Hepatocyte (in vitro differentiated cells): ENCODE results near the gene ZFX. TPM values are rescaled to one million over a fixed set of nuclear protein-coding genes. Genes with fewer than 3 reads are reported as not detected.

Source experiments
- DNase-seq: peaks from one replicate; pipeline ENCODE4 v3.0.0-alpha.2; 2016; ENCODE audit warnings: low spot score
- H2AFZ ChIP-seq: fragments of 200-600 bp; sonication (generic); 2 replicates; pipeline ENCODE4 v1.6.0; 2016; ENCODE audit warnings: antibody characterized with exemption, mild to moderate bottlenecking
- H3K27ac ChIP-seq: fragments of 200-600 bp; sonication (generic); 2 replicates; pipeline ENCODE4 v1.5.1; 2016; ENCODE audit warnings: mild to moderate bottlenecking
- H3K27me3 ChIP-seq: fragments of 200-600 bp; sonication (generic); 2 replicates; pipeline ENCODE4 v1.6.1; 2016
- H3K36me3 ChIP-seq: fragments of 200-600 bp; sonication (generic); replicated peaks from 2 replicates; pipeline ENCODE4 v1.5.1; 2016; ENCODE audit warnings: low read depth; ENCODE audit not compliant: insufficient read depth
- H3K4me1 ChIP-seq: fragments of 200-600 bp; sonication (generic); 2 replicates; pipeline ENCODE4 v1.5.1; 2016; ENCODE audit warnings: mild to moderate bottlenecking, moderate library complexity; ENCODE audit not compliant: insufficient read depth
- H3K4me2 ChIP-seq: fragments of 200-600 bp; sonication (generic); 2 replicates; pipeline ENCODE4 v1.6.0; 2016
- H3K4me3 ChIP-seq: fragments of 200-600 bp; sonication (generic); 2 replicates; pipeline ENCODE4 v1.5.1; 2016; ENCODE audit warnings: mild to moderate bottlenecking
- H3K79me2 ChIP-seq: fragments of 200-600 bp; sonication (generic); 2 replicates; pipeline ENCODE4 v1.6.0; 2017; ENCODE audit warnings: mild to moderate bottlenecking
- H3K9me2 ChIP-seq: fragments of 200-600 bp; sonication (generic); replicated peaks from 2 replicates; pipeline ENCODE4 v1.6.0; 2017; ENCODE audit warnings: mild to moderate bottlenecking; ENCODE audit not compliant: insufficient read depth
- H3K9me3 ChIP-seq: fragments of 200-600 bp; sonication (generic); 2 replicates; pipeline ENCODE4 v1.5.1; 2016; ENCODE audit warnings: low read depth, mild to moderate bottlenecking
- H4K20me1 ChIP-seq: fragments of 200-600 bp; sonication (generic); 2 replicates; pipeline ENCODE4 v1.6.0; 2016; ENCODE audit warnings: mild to moderate bottlenecking; ENCODE audit not compliant: insufficient read depth, poor library complexity, severe bottlenecking
- EZH2 ChIP-seq: fragments of 200-600 bp; sonication (generic); IDR thresholded peaks from 2 replicates; pipeline ENCODE4 v1.6.1; 2016; ENCODE audit warnings: antibody characterized with exemption, mild to moderate bottlenecking, borderline replicate concordance
- EZH2phosphoT487 ChIP-seq: fragments of 200-600 bp; sonication (generic); IDR thresholded peaks from one replicate; pipeline ENCODE4 v1.6.1; 2018; ENCODE audit warnings: antibody characterized with exemption, mild to moderate bottlenecking, low read depth, moderate library complexity; ENCODE audit not compliant: unreplicated experiment, severe bottlenecking
- WGBS: methylation state at CpG from one replicate; pipeline ENCODE4 v1.1.6; 2016; ENCODE audit warnings: low lambda C conversion rate; ENCODE audit errors: missing lambda C conversion rate; 5-methylcytosine and 5-hydroxymethylcytosine counted together
- polyA plus RNA-seq: library from polyadenylated mRNA; unstranded; fragments of >200 nt; fragmentation: Nextera tagmentation; extraction: Ambion mirVana; gene quantifications from 2 replicates; pipeline ENCODE4 v1.2.1, GENCODE V29; 2016
- total RNA-seq: library from RNA; depleted of rRNA; stranded (reverse); fragments of >200 nt; gene quantifications from 2 replicates; pipeline ENCODE4 v1.2.3, GENCODE V29; 2014
- TF ChIP-seq, protein P1 (sequence below): fragments of 200-600 bp; sonication (generic); IDR thresholded peaks from 2 replicates; pipeline ENCODE4 v1.5.1; 2016; ENCODE audit warnings: antibody characterized with exemption, mild to moderate bottlenecking; ENCODE audit not compliant: poor library complexity

ZFX gene
- total and polyA plus RNA-seq, 2 experiments from 2014 or later, result 31.5 to 74.0 TPM

DNA sequence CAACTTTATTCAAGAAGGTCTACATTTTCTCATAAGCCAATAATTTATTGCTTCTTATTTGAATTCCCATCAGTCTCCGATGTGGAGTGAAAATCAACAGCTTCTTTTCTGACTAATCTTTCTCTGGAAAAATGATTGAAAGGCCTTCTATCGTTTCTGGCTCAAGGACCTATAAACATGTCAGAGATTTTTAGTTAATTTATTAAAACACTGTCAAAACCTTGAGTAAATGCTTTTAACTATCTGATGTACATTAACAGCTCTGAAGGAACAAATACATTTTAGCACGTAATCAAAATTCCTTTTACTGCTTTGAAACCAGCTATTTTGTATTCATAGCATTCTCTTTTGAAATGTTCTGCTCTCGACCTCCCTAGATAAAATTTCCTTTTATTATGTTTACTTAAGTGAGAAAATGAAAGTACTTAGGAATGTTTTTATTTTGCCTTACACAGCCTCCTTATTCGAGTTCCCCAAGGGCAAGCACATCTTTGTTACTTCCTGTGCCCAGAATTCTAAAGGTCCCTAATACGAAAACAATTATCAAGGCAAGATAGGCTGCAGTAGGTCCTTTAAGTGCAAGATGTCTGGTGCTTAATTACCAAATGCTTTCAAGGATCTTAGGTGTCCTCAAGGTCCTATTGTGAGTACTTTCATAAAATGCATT, 3.1 kb upstream of the ZFX start:
- Histone ChIP-seq H3K9me3 (no peaks in the 10 kb centered on the region), H3K4me2 (peak overlapping the region; percentile 60)

DNA sequence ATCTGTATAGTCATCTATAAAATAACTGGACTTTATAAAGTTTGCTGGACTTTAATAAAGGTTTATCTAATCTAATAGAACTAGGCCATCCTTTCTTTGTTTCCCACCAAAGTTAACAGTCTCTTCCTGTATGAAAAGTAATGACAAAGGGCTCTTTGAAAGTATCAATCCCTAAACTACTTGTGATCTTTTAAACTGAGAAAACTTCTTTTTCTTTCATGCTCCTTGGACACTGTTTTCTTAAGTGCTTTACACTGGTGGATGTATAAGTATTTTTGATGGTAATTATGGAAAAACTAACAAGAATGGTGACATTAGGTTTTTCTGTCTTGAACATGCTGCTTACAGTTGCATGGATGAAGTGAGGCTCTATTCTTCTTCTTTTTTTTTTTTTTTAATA, 2.4 kb upstream of the ZFX start:
- H3K27ac ChIP-seq, result peak overlapping the region; percentile 100
- H3K36me3 ChIP-seq, result no peaks in the 10 kb centered on the region
- H4K20me1 ChIP-seq, result peaks cover 17% of the 10 kb centered on the region
- H3K9me2 ChIP-seq, result no peaks in the 10 kb centered on the region
- H3K9me3 ChIP-seq, result no peaks in the 10 kb centered on the region
- H3K27me3 ChIP-seq, result no peaks in the 10 kb centered on the region
- H2AFZ ChIP-seq, result no peak overlapping the region
- TF ChIP-seq EZH2, result no peak
- no peak for TF ChIP-seq EZH2phosphoT487
- TF ChIP-seq, protein P1, sequence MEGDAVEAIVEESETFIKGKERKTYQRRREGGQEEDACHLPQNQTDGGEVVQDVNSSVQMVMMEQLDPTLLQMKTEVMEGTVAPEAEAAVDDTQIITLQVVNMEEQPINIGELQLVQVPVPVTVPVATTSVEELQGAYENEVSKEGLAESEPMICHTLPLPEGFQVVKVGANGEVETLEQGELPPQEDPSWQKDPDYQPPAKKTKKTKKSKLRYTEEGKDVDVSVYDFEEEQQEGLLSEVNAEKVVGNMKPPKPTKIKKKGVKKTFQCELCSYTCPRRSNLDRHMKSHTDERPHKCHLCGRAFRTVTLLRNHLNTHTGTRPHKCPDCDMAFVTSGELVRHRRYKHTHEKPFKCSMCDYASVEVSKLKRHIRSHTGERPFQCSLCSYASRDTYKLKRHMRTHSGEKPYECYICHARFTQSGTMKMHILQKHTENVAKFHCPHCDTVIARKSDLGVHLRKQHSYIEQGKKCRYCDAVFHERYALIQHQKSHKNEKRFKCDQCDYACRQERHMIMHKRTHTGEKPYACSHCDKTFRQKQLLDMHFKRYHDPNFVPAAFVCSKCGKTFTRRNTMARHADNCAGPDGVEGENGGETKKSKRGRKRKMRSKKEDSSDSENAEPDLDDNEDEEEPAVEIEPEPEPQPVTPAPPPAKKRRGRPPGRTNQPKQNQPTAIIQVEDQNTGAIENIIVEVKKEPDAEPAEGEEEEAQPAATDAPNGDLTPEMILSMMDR, result no peak
- peaks cover 18% of the 10 kb centered on the region for H3K79me2 ChIP-seq
- no peak for DNase-seq
- peaks cover 53% of the 10 kb centered on the region for H3K4me1 ChIP-seq
- H3K4me3 ChIP-seq, result no peak overlapping the region
- peak overlapping the region; percentile 60 for H3K4me2 ChIP-seq

More for the DNA sequence above, 3.1 kb upstream of the ZFX start:
- no peak overlapping the region for H3K4me3 ChIP-seq
- WGBS, result 10% methylated on average over 6 of the region's 6 CpGs
- peak overlapping the region; percentile 100 for H3K27ac ChIP-seq
- H2AFZ ChIP-seq, result no peak overlapping the region
- no peaks in the 10 kb centered on the region for H3K36me3 ChIP-seq
- peaks cover 10% of the 10 kb centered on the region for H4K20me1 ChIP-seq
- no peaks in the 10 kb centered on the region for H3K9me2 ChIP-seq
- DNase-seq, result no peak
- H3K4me1 ChIP-seq, result peaks cover 45% of the 10 kb centered on the region
- no peaks in the 10 kb centered on the region for H3K27me3 ChIP-seq
- TF ChIP-seq EZH2 (no peak), EZH2phosphoT487 (no peak)
- TF ChIP-seq, protein P1, result no peak
- peaks cover 10% of the 10 kb centered on the region for H3K79me2 ChIP-seq

DNA sequence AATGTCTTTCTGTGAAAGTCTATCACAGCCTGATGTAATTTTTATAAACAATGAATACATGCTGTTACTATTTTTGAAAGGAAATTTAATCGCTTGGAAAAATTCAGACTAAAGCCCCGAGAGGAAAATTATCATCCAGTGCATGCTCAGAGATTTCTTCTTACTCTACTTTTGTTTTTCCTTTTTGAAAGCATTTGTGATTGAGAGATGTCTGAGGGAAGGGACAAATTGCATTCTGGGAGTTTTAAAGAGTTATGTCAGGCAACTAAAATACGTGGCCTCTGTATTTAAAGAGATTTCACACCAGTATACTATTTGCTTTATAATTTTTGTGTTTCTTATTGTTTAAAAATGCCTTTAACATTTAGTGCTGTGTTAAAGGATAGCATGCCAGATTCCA, 1.4 kb upstream of the ZFX start:
- Histone ChIP-seq H3K27ac (peak overlapping the region; percentile 100), H3K4me1 (peaks cover 59% of the 10 kb centered on the region), H3K4me2 (peak overlapping the region; percentile 85), H2AFZ (peak overlapping the region; percentile 70), H3K9me2 (no peaks in the 10 kb centered on the region), H4K20me1 (peaks cover 27% of the 10 kb centered on the region), H3K27me3 (no peaks in the 10 kb centered on the region), H3K9me3 (no peaks in the 10 kb centered on the region), H3K79me2 (peaks cover 27% of the 10 kb centered on the region), H3K36me3 (no peaks in the 10 kb centered on the region), H3K4me3 (no peak overlapping the region)
- WGBS, result 31% methylated on average over 3 of the region's 3 CpGs
- no peak for TF ChIP-seq EZH2
- TF ChIP-seq, protein P1, result no peak
- DNase-seq, result no peak
